SIG-M5 (cell line): ENCODE results near the gene IL5.
"Not testable (repeated sequence)": the region's sequence is repeated elsewhere in the genome, so short reads cannot be mapped to it uniquely, and the experiment has no call there.

Source experiments
- DNase-seq: peaks from one replicate; lab custom pipeline; 2025; lab: John Stamatoyannopoulos, UW

The IL5 gene

GRCh38 chr5:132543472-132544201 lies at the start of gene IL5:
TSS of gene IL5 (minus strand) at chr5:132543522. CDS start at chr5:132543478, 44 bp downstream.
- DNase-seq = no peak

GRCh38 chr5:132592521-132592920 lies 49.2 kb upstream of the IL5 start:
- no peak for DNase-seq

GRCh38 chr5:132591145-132591544 lies 47.8 kb upstream of the IL5 start:
- DNase-seq = no peak

- no peak for DNase-seq
Measured at GRCh38 chr5:132589467-132589866, 46.1 kb upstream of the IL5 start.

GRCh38 chr5:132586063-132586462 lies 42.7 kb upstream of the IL5 start:
- DNase-seq = no peak

- not testable (repeated sequence) for DNase-seq
Measured at GRCh38 chr5:132584560-132584959, 41.2 kb upstream of the IL5 start.

- no peak for DNase-seq
Measured at GRCh38 chr5:132576123-132576522, 32.8 kb upstream of the IL5 start.

- DNase-seq = no peak
Measured at GRCh38 chr5:132566657-132567056, 23.3 kb upstream of the IL5 start.

- not testable (repeated sequence) for DNase-seq
Measured at GRCh38 chr5:132564555-132564954, 21.2 kb upstream of the IL5 start.

GRCh38 chr5:132561601-132562000 lies 18.3 kb upstream of the IL5 start:
- no peak for DNase-seq

- DNase-seq = no peak
Measured at GRCh38 chr5:132559383-132560060, 16.2 kb upstream of the IL5 start.

GRCh38 chr5:132557478-132558172 lies 14.3 kb upstream of the IL5 start:
- DNase-seq = no peak

- DNase-seq = peak; percentile 39
Measured at GRCh38 chr5:132556763-132557477, 13.6 kb upstream of the IL5 start, which contains the start of gene RAD50. TSS of gene RAD50 (plus strand) at chr5:132556977. CDS start at chr5:132557325, 348 bp downstream.

GRCh38 chr5:132556153-132556762 lies 12.9 kb upstream of the IL5 start:
- no peak for DNase-seq

- DNase-seq = no peak
Measured at GRCh38 chr5:132549576-132549975, 6.3 kb upstream of the IL5 start.

- DNase-seq = not testable (repeated sequence)
Measured at GRCh38 chr5:132548834-132549233, 5.5 kb upstream of the IL5 start.

- DNase-seq = no peak
Measured at GRCh38 chr5:132547269-132547668, 3.9 kb upstream of the IL5 start.

GRCh38 chr5:132546108-132546507 lies 2.8 kb upstream of the IL5 start:
- no peak for DNase-seq

- DNase-seq = no peak
Measured at GRCh38 chr5:132540764-132541163, 2.6 kb downstream of the IL5 start.

GRCh38 chr5:132540149-132540548 lies 3.2 kb downstream of the IL5 start:
- no peak for DNase-seq

GRCh38 chr5:132539716-132540115 lies 3.6 kb downstream of the IL5 start:
- DNase-seq = no peak

- no peak for DNase-seq
Measured at GRCh38 chr5:132530946-132531345, 12.4 kb downstream of the IL5 start.
